ENCODE results near the gene RNASE4. TPM values are rescaled to one million over a fixed set of nuclear protein-coding genes. Genes with fewer than 3 reads are reported as not detected.
A peak's percentile ranks its signal among the peaks of the same experiment; 100 is the strongest.

Gene RNASE4
- total and polyA plus RNA-seq, 10 of the 15 experiments (the other 5 are each of a cell fraction or from before 2014, with no cell fraction given) = 0.87 to 2.6 (median 1.3) TPM

DNA sequence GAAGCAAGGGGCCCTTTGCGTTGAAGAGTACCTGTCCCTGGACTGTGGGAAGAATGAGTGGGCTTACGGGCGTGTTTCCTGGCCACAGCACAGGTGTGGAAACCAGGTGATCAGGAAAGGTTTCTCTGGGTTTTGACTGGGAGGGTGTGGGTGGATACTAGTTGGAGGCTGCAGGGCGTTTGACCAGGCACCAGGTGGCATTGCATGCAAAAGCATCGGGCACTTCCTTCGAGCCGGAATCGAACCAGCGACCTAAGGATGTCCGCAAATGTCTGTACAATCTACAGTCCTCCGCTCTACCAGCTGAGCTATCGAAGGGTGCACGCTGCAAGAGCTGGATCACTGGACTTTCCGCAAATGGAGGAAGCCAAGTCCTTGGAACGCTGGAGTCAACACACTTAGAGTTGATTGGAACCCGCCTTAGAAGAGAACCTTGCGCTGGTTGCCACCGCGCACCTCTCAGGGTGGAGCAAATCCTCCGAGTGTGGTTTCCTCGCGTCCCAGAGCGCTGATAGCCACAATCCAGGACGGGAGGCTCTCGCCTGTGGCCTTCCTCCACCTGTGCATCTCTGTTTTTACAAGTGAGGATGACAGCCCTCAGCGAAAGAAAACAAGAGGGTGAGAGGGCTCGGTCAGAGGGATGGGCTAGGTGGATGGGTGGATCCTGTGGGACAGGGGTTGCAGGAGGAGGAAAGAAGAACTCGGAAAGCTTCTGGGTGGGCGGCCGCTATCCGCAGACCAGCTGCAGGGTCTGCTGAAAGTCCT, 21.2 kb upstream of the RNASE4 start (continued):
- TF ChIP-seq, protein P1, sequence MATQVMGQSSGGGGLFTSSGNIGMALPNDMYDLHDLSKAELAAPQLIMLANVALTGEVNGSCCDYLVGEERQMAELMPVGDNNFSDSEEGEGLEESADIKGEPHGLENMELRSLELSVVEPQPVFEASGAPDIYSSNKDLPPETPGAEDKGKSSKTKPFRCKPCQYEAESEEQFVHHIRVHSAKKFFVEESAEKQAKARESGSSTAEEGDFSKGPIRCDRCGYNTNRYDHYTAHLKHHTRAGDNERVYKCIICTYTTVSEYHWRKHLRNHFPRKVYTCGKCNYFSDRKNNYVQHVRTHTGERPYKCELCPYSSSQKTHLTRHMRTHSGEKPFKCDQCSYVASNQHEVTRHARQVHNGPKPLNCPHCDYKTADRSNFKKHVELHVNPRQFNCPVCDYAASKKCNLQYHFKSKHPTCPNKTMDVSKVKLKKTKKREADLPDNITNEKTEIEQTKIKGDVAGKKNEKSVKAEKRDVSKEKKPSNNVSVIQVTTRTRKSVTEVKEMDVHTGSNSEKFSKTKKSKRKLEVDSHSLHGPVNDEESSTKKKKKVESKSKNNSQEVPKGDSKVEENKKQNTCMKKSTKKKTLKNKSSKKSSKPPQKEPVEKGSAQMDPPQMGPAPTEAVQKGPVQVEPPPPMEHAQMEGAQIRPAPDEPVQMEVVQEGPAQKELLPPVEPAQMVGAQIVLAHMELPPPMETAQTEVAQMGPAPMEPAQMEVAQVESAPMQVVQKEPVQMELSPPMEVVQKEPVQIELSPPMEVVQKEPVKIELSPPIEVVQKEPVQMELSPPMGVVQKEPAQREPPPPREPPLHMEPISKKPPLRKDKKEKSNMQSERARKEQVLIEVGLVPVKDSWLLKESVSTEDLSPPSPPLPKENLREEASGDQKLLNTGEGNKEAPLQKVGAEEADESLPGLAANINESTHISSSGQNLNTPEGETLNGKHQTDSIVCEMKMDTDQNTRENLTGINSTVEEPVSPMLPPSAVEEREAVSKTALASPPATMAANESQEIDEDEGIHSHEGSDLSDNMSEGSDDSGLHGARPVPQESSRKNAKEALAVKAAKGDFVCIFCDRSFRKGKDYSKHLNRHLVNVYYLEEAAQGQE (IDR thresholded peaks at IDR 0.05; ENCODE audit: low read depth, low read length) = no peak
- TF ChIP-seq MTA2 (IDR thresholded peaks at IDR 0.05; ENCODE audit: low read depth) (peak; percentile 30; the same call in 1 of the 2 replicates), KAT2A (conservative IDR thresholded peaks at IDR 0.05; ENCODE audit: control insufficient read depth, low read depth, low read length) (no peak), NR2C1 (IDR thresholded peaks at IDR 0.05) (no peak), MYB (IDR thresholded peaks at IDR 0.05; ENCODE audit: borderline replicate concordance, low read depth, low read length) (no peak), CEBPB (IDR thresholded peaks at IDR 0.05; ENCODE audit: borderline replicate concordance in 1 of 2, low read depth in 2 of 2, low read length in 2 of 2) (no peak), RB1 (IDR thresholded peaks at IDR 0.05; ENCODE audit: borderline replicate concordance) (no peak), MEF2B (IDR thresholded peaks at IDR 0.05; ENCODE audit: partially characterized antibody, poor library complexity, severe bottlenecking) (no peak), NFIC (IDR thresholded peaks at IDR 0.05; ENCODE audit: low read depth, low read length) (no peak), EED (IDR thresholded peaks at IDR 0.05; ENCODE audit: low read depth) (no peak; the same call in 1 of the 2 replicates), MTA3 (IDR thresholded peaks at IDR 0.05; ENCODE audit: borderline replicate concordance, low read length) (0 out of 2 replicates have a peak, but pooled peaks have one; percentile 17), SMC3 (IDR thresholded peaks at IDR 0.05; ENCODE audit: borderline replicate concordance, low read length) (peak; percentile 76; the same call in 1 of the 2 replicates), RUNX3 (IDR thresholded peaks at IDR 0.05; ENCODE audit: low read length) (peak; percentile 41; the same call in 1 of the 2 replicates), MYC (IDR thresholded peaks at IDR 0.05; ENCODE audit: insufficient read depth, insufficient read length, insufficient replicate concordance, low read length, severe bottlenecking) (no peak)
- TF ChIP-seq, protein P2, sequence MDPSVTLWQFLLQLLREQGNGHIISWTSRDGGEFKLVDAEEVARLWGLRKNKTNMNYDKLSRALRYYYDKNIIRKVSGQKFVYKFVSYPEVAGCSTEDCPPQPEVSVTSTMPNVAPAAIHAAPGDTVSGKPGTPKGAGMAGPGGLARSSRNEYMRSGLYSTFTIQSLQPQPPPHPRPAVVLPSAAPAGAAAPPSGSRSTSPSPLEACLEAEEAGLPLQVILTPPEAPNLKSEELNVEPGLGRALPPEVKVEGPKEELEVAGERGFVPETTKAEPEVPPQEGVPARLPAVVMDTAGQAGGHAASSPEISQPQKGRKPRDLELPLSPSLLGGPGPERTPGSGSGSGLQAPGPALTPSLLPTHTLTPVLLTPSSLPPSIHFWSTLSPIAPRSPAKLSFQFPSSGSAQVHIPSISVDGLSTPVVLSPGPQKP (IDR thresholded peaks at IDR 0.05; ENCODE audit: low read depth, low read length) = no peak
- TF ChIP-seq, protein P3, sequence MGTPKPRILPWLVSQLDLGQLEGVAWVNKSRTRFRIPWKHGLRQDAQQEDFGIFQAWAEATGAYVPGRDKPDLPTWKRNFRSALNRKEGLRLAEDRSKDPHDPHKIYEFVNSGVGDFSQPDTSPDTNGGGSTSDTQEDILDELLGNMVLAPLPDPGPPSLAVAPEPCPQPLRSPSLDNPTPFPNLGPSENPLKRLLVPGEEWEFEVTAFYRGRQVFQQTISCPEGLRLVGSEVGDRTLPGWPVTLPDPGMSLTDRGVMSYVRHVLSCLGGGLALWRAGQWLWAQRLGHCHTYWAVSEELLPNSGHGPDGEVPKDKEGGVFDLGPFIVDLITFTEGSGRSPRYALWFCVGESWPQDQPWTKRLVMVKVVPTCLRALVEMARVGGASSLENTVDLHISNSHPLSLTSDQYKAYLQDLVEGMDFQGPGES (IDR thresholded peaks at IDR 0.05) = no peak
- TF ChIP-seq, protein P4, sequence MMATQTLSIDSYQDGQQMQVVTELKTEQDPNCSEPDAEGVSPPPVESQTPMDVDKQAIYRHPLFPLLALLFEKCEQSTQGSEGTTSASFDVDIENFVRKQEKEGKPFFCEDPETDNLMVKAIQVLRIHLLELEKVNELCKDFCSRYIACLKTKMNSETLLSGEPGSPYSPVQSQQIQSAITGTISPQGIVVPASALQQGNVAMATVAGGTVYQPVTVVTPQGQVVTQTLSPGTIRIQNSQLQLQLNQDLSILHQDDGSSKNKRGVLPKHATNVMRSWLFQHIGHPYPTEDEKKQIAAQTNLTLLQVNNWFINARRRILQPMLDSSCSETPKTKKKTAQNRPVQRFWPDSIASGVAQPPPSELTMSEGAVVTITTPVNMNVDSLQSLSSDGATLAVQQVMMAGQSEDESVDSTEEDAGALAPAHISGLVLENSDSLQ (IDR thresholded peaks at IDR 0.05) = no peak
- TF ChIP-seq, protein P5, sequence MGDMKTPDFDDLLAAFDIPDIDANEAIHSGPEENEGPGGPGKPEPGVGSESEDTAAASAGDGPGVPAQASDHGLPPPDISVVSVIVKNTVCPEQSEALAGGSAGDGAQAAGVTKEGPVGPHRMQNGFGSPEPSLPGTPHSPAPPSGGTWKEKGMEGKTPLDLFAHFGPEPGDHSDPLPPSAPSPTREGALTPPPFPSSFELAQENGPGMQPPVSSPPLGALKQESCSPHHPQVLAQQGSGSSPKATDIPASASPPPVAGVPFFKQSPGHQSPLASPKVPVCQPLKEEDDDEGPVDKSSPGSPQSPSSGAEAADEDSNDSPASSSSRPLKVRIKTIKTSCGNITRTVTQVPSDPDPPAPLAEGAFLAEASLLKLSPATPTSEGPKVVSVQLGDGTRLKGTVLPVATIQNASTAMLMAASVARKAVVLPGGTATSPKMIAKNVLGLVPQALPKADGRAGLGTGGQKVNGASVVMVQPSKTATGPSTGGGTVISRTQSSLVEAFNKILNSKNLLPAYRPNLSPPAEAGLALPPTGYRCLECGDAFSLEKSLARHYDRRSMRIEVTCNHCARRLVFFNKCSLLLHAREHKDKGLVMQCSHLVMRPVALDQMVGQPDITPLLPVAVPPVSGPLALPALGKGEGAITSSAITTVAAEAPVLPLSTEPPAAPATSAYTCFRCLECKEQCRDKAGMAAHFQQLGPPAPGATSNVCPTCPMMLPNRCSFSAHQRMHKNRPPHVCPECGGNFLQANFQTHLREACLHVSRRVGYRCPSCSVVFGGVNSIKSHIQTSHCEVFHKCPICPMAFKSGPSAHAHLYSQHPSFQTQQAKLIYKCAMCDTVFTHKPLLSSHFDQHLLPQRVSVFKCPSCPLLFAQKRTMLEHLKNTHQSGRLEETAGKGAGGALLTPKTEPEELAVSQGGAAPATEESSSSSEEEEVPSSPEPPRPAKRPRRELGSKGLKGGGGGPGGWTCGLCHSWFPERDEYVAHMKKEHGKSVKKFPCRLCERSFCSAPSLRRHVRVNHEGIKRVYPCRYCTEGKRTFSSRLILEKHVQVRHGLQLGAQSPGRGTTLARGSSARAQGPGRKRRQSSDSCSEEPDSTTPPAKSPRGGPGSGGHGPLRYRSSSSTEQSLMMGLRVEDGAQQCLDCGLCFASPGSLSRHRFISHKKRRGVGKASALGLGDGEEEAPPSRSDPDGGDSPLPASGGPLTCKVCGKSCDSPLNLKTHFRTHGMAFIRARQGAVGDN (IDR thresholded peaks at IDR 0.05) = no peak

Data from GM12878 (cell line).